ENCODE data around the gene FAM241A. TPM values are rescaled to one million over a fixed set of nuclear protein-coding genes. Genes with fewer than 3 reads are reported as not detected.

The FAM241A gene
- total RNA-seq, 2 donors from 2014 or later, result 0.13 to 0.18 TPM

- Mint-ChIP-seq H3K9me3 (no peaks in the 10 kb centered on the region), H3K27ac (no peak overlapping the region), H3K27me3 (ENCODE audit: insufficient read depth) (peaks cover 5% of the 10 kb centered on the region), H3K36me3 (ENCODE audit: low read depth) (no peaks in the 10 kb centered on the region), H3K4me3 (no peak overlapping the region), H3K4me1 (peaks cover 12% of the 10 kb centered on the region)
- TF ChIP-seq CTCF (conservative IDR thresholded peaks at IDR 0.05), result no peak
- no peaks in the 10 kb centered on the region for H3K4me1 ChIP-seq (ENCODE audit: control insufficient read depth, insufficient read depth, low read length)
- H3K36me3 ChIP-seq (ENCODE audit: control insufficient read depth, insufficient read depth, low read length), result no peaks in the 10 kb centered on the region
- no peaks in the 10 kb centered on the region for H3K27me3 ChIP-seq (ENCODE audit: control insufficient read depth, insufficient read depth, low read length, poor library complexity, severe bottlenecking)
- H3K9ac ChIP-seq (ENCODE audit: extremely low read depth, low read length, poor library complexity, severe bottlenecking), result no peak overlapping the region
- H3K27ac ChIP-seq (ENCODE audit: low read depth, low read length), result no peak overlapping the region
- DNase-seq, result no peak
- no peaks in the 10 kb centered on the region for H3K9me3 ChIP-seq (ENCODE audit: control insufficient read depth, low read length)
- 92 to 95% methylated on average over 2 to 3 of the region's 3 CpGs for WGBS, 2 experiments (ENCODE audit: insufficient coverage in 1 of 2, insufficient read length in 1 of 2)
- no peak overlapping the region for H3K4me3 ChIP-seq (ENCODE audit: low read length)
Measured at GRCh38 chr4:112181358-112182000, 36.2 kb downstream of the FAM241A start.

- Histone ChIP-seq H3K4me1 (ENCODE audit: control insufficient read depth, insufficient read depth, low read length) (no peaks in the 10 kb centered on the region), H3K27me3 (ENCODE audit: control insufficient read depth, insufficient read depth, low read length, poor library complexity, severe bottlenecking) (no peaks in the 10 kb centered on the region), H3K36me3 (ENCODE audit: control insufficient read depth, insufficient read depth, low read length) (no peaks in the 10 kb centered on the region), H3K27ac (ENCODE audit: low read depth, low read length) (no peak overlapping the region), H3K9me3 (ENCODE audit: control insufficient read depth, low read length) (no peaks in the 10 kb centered on the region), H3K4me3 (ENCODE audit: low read length) (peak overlapping the region; percentile 59), H3K9ac (ENCODE audit: extremely low read depth, low read length, poor library complexity, severe bottlenecking) (no peak overlapping the region)
- Mint-ChIP-seq H3K4me3 (no peak overlapping the region), H3K4me1 (peaks cover 12% of the 10 kb centered on the region), H3K9me3 (no peaks in the 10 kb centered on the region), H3K27ac (no peak overlapping the region), H3K27me3 (ENCODE audit: insufficient read depth) (peaks cover 5% of the 10 kb centered on the region), H3K36me3 (ENCODE audit: low read depth) (no peaks in the 10 kb centered on the region)
- no peak for TF ChIP-seq CTCF (conservative IDR thresholded peaks at IDR 0.05)
- DNase-seq, result no peak
- WGBS, 2 experiments (ENCODE audit: insufficient coverage in 1 of 2, insufficient read length in 1 of 2), result 73 to 75% methylated on average over 2 to 3 of the region's 3 CpGs
Measured at GRCh38 chr4:112182604-112183003, 37.4 kb downstream of the FAM241A start.

GRCh38 chr4:112183252-112183651 is 38.0 kb downstream of the FAM241A start:
- Mint-ChIP-seq H3K27ac (no peak overlapping the region), H3K9me3 (no peaks in the 10 kb centered on the region), H3K4me3 (no peak overlapping the region), H3K27me3 (ENCODE audit: insufficient read depth) (peaks cover 4% of the 10 kb centered on the region), H3K4me1 (peaks cover 12% of the 10 kb centered on the region), H3K36me3 (ENCODE audit: low read depth) (no peaks in the 10 kb centered on the region)
- DNase-seq, result no peak
- H3K9ac ChIP-seq (ENCODE audit: extremely low read depth, low read length, poor library complexity, severe bottlenecking), result no peak overlapping the region
- H3K9me3 ChIP-seq (ENCODE audit: control insufficient read depth, low read length), result no peaks in the 10 kb centered on the region
- H3K27ac ChIP-seq (ENCODE audit: low read depth, low read length), result no peak overlapping the region
- H3K4me1 ChIP-seq (ENCODE audit: control insufficient read depth, insufficient read depth, low read length), result no peaks in the 10 kb centered on the region
- 87% methylated on average over 2 of the region's 2 CpGs; no CpG with 5 or more reads in 1 of the 2 experiments for WGBS, 2 experiments (ENCODE audit: insufficient coverage in 1 of 2, insufficient read length in 1 of 2)
- TF ChIP-seq CTCF (conservative IDR thresholded peaks at IDR 0.05), result no peak
- no peak overlapping the region for H3K4me3 ChIP-seq (ENCODE audit: low read length)
- no peaks in the 10 kb centered on the region for H3K36me3 ChIP-seq (ENCODE audit: control insufficient read depth, insufficient read depth, low read length)
- no peaks in the 10 kb centered on the region for H3K27me3 ChIP-seq (ENCODE audit: control insufficient read depth, insufficient read depth, low read length, poor library complexity, severe bottlenecking)

Data from endodermal cell (in vitro differentiated cells).